Panc1 (cell line): Measurements from ENCODE around the gene EML1.

ENCODE experiments used
- CTCF ChIP-seq: fragments of 450-650 bp; IDR thresholded peaks from 2 replicates; pipeline ENCODE4 v1.5.1; 2017; ENCODE audit warnings: mild to moderate bottlenecking
- POLR2AphosphoS5 ChIP-seq: IDR thresholded peaks from 2 replicates; pipeline ENCODE4 v1.6.1; 2012; ENCODE audit warnings: mild to moderate bottlenecking, low read depth, low read length, moderate library complexity
- TCF7L2 ChIP-seq: IDR thresholded peaks from 2 replicates; pipeline ENCODE4 v1.6.1; 2011; ENCODE audit warnings: mild to moderate bottlenecking, low read depth, low read length, inconsistent platforms
- TF ChIP-seq, protein P1 (sequence below), 2 experiments: IDR thresholded peaks; 2 replicates each; pipeline ENCODE4 v1.6.1; 2011 to 2012; ENCODE audit warnings: low read depth in 2 of 2, control low read depth in 1 of 2, low read length in 1 of 2, mild to moderate bottlenecking in 1 of 2, moderate library complexity in 1 of 2; ENCODE audit not compliant: insufficient read depth in 1 of 2

GRCh38 chr14:99889268-99889667 is 96.1 kb downstream of the EML1 start:
- TF ChIP-seq CTCF (no peak), POLR2AphosphoS5 (no peak), TCF7L2 (no peak)
- TF ChIP-seq, protein P1, sequence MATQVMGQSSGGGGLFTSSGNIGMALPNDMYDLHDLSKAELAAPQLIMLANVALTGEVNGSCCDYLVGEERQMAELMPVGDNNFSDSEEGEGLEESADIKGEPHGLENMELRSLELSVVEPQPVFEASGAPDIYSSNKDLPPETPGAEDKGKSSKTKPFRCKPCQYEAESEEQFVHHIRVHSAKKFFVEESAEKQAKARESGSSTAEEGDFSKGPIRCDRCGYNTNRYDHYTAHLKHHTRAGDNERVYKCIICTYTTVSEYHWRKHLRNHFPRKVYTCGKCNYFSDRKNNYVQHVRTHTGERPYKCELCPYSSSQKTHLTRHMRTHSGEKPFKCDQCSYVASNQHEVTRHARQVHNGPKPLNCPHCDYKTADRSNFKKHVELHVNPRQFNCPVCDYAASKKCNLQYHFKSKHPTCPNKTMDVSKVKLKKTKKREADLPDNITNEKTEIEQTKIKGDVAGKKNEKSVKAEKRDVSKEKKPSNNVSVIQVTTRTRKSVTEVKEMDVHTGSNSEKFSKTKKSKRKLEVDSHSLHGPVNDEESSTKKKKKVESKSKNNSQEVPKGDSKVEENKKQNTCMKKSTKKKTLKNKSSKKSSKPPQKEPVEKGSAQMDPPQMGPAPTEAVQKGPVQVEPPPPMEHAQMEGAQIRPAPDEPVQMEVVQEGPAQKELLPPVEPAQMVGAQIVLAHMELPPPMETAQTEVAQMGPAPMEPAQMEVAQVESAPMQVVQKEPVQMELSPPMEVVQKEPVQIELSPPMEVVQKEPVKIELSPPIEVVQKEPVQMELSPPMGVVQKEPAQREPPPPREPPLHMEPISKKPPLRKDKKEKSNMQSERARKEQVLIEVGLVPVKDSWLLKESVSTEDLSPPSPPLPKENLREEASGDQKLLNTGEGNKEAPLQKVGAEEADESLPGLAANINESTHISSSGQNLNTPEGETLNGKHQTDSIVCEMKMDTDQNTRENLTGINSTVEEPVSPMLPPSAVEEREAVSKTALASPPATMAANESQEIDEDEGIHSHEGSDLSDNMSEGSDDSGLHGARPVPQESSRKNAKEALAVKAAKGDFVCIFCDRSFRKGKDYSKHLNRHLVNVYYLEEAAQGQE (IDR thresholded peaks at IDR 0.05; ENCODE audit: insufficient read depth in 1 of 2, low read depth in 2 of 2, low read length in 1 of 2) = no peak
